Endothelial cell of umbilical vein (primary cell): ENCODE measurements around the gene SOHLH2. TPM values are rescaled to one million over a fixed set of nuclear protein-coding genes. Genes with fewer than 3 reads are reported as not detected.

Experiments
- BruUV-seq: library from RNA; stranded (reverse); fragments of 400-500 nt; replicated peaks from 2 replicates; lab custom pipeline; 2021; lab: Mats Ljungman, UMichigan
- CTCF ChIA-PET: fragments of 300-600, 350-600 bp; sonication (Branson Sonifier 250); formaldehyde crosslinking; loops from one replicate; lab custom pipeline; 2021; ENCODE audit warnings: antibody characterized with exemption, inconsistent platforms; lab: Charles Lee
- POLR2A ChIA-PET: fragments of 300-600, 350-600 bp; sonication (Branson Sonifier 250); formaldehyde crosslinking; loops from one replicate; lab custom pipeline; 2021; ENCODE audit warnings: antibody characterized with exemption, inconsistent platforms; lab: Charles Lee
- DNase-seq: peaks from one replicate; pipeline ENCODE4 v3.0.0-alpha.2; 2011; ENCODE audit warnings: low read depth, low spot score
- FAIRE-seq: peaks from 2 replicates; lab custom pipeline; 2011; peaks lifted over from hg19 to GRCh38; lab: Jason Lieb, UNC
- H2AFZ ChIP-seq: 2 replicates; pipeline ENCODE4 v1.6.0; 2012; ENCODE audit warnings: low read depth, low read length, control low read depth, inconsistent platforms
- H3K27ac ChIP-seq: 2 replicates; pipeline ENCODE4 v1.5.1; 2011; ENCODE audit warnings: low read depth, mild to moderate bottlenecking, control low read depth, low read length, moderate library complexity; ENCODE audit not compliant: insufficient read depth
- H3K27me3 ChIP-seq, 2 experiments: 2 replicates each; pipeline versions ENCODE4 v1.6.0 to v1.6.1; 2011; ENCODE audit warnings: low read length in 2 of 2, mixed read lengths in 1 of 2; ENCODE audit not compliant: control insufficient read depth in 2 of 2, insufficient read depth in 2 of 2
- H3K36me3 ChIP-seq, 2 experiments: 2 replicates in 1 of 2; 3 replicates in 1 of 2; pipeline ENCODE4 v1.5.1; 2011; ENCODE audit warnings: low read length in 2 of 2, mild to moderate bottlenecking in 1 of 2, moderate library complexity in 1 of 2; ENCODE audit not compliant: control insufficient read depth in 2 of 2, insufficient read depth in 2 of 2; ENCODE audit errors: extremely low read depth in 1 of 2
- H3K4me1 ChIP-seq: 3 replicates; pipeline ENCODE4 v1.5.1; 2011; ENCODE audit warnings: mild to moderate bottlenecking, low read length; ENCODE audit not compliant: control insufficient read depth, insufficient read depth; ENCODE audit errors: extremely low read depth
- H3K4me2 ChIP-seq: 2 replicates; pipeline ENCODE4 v1.6.1; 2011; ENCODE audit warnings: low read length, control low read depth, mixed read lengths; ENCODE audit not compliant: insufficient read depth
- H3K4me3 ChIP-seq, 3 experiments: fragments of 200-600 bp in 1 of 3; sonication (generic), shearing (Covaris generic) in 1 of 3; replicated peaks in 1 of 3; 2 replicates each; pipeline ENCODE4 v1.5.1; 2011 to 2016; ENCODE audit warnings: control low read depth in 3 of 3, low read length in 3 of 3, mild to moderate bottlenecking in 2 of 3, inconsistent platforms in 1 of 3, low read depth in 1 of 3, moderate library complexity in 1 of 3; ENCODE audit not compliant: insufficient read depth in 1 of 3
- H3K79me2 ChIP-seq: 2 replicates; pipeline ENCODE4 v1.6.0; 2012; ENCODE audit warnings: low read length, inconsistent platforms; ENCODE audit not compliant: control insufficient read depth, insufficient read depth
- H3K9ac ChIP-seq: replicated peaks from 2 replicates; pipeline ENCODE3; 2011; ENCODE audit warnings: low read length, control low read depth; ENCODE audit not compliant: insufficient read depth; ENCODE audit errors: extremely low read depth
- H3K9me1 ChIP-seq: replicated peaks from 3 replicates; pipeline ENCODE4 v1.6.0; 2011; ENCODE audit warnings: mild to moderate bottlenecking, low read length; ENCODE audit not compliant: control insufficient read depth, insufficient read depth; ENCODE audit errors: extremely low read depth
- H3K9me3 ChIP-seq: replicated peaks from 2 replicates; pipeline ENCODE4 v1.5.1; 2012; ENCODE audit warnings: low read length, inconsistent platforms; ENCODE audit not compliant: control insufficient read depth, insufficient read depth
- H4K20me1 ChIP-seq: replicated peaks from 2 replicates; pipeline ENCODE3; 2011; ENCODE audit warnings: mild to moderate bottlenecking, low read length; ENCODE audit not compliant: control insufficient read depth, insufficient read depth; ENCODE audit errors: extremely low read depth
- EZH2 ChIP-seq: IDR thresholded peaks from 2 replicates; pipeline ENCODE4 v1.6.1; 2012; ENCODE audit warnings: borderline replicate concordance, low read depth, mild to moderate bottlenecking, moderate library complexity, low read length, inconsistent platforms; ENCODE audit not compliant: severe bottlenecking
- FOS ChIP-seq: IDR thresholded peaks from 2 replicates; pipeline ENCODE4 v1.6.1; 2011; ENCODE audit warnings: mild to moderate bottlenecking, low read length, moderate library complexity, borderline replicate concordance; ENCODE audit not compliant: insufficient read depth
- GATA2 ChIP-seq: IDR thresholded peaks from 2 replicates; pipeline ENCODE4 v1.7.0; 2011; ENCODE audit warnings: low read depth, mild to moderate bottlenecking, moderate library complexity, mixed read lengths, low read length; ENCODE audit not compliant: insufficient read length, insufficient read depth
- JUN ChIP-seq: IDR thresholded peaks from 2 replicates; pipeline ENCODE4 v1.6.1; 2011; ENCODE audit warnings: borderline replicate concordance, low read depth; ENCODE audit not compliant: insufficient read length, insufficient read depth
- MYC ChIP-seq: IDR thresholded peaks from one replicate; pipeline ENCODE4 v1.6.1; 2011; ENCODE audit warnings: mild to moderate bottlenecking, low read depth, low read length
- POLR2A ChIP-seq: IDR thresholded peaks from 2 replicates; pipeline ENCODE4 v1.6.1; 2012; ENCODE audit warnings: low read depth, mild to moderate bottlenecking, control low read depth, low read length
- POLR2AphosphoS5 ChIP-seq: IDR thresholded peaks from 2 replicates; pipeline ENCODE4 v1.6.1; 2012; ENCODE audit warnings: low read depth, mild to moderate bottlenecking, control low read depth, low read length, moderate library complexity; ENCODE audit not compliant: insufficient read depth
- dilution Hi-C: fragments of 300-500 bp; cut with MboI; formaldehyde crosslinking; loops from one replicate; pipeline ENCODE4 v1.15.0; 2019; ENCODE audit warnings: low sequenced_read_pairs; ENCODE audit not compliant: extremely low pct_ligation_motif_present
- intact Hi-C: fragments of 100-400 bp; cut with micrococcal nuclease; formaldehyde crosslinking; loops from one replicate; pipeline ENCODE4 v1.10.0; 2022
- polyA plus RNA-seq, 4 experiments: library from polyadenylated mRNA; depleted of rRNA in 3 of 4; stranded (reverse) in 3 of 4; unstranded in 1 of 4; fragments of >200 nt; gene quantifications; 2 replicates each; pipeline versions ENCODE4 v1.2.1 to v1.2.3, GENCODE V29; 2011 to 2012; ENCODE audit warnings: missing spikeins in 1 of 4
- total RNA-seq: library from RNA; stranded (reverse); gene quantifications from 2 replicates; pipeline ENCODE4 v1.2.3, GENCODE V29; 2021
- TF ChIP-seq, protein P1 (sequence below): IDR thresholded peaks from 2 replicates; pipeline ENCODE4 v1.6.1; 2011; ENCODE audit not compliant: insufficient read depth, insufficient read length
- TF ChIP-seq, protein P2 (sequence below), 2 donors: IDR thresholded peaks; 1 replicate in 1 of 2; 2 replicates in 1 of 2; pipeline ENCODE4 v1.5.1; 2011; ENCODE audit warnings: low read length in 2 of 2, mild to moderate bottlenecking in 2 of 2, moderate library complexity in 2 of 2, control low read depth in 1 of 2, inconsistent platforms in 1 of 2, low read depth in 1 of 2; ENCODE audit not compliant: insufficient read depth in 1 of 2; ENCODE audit errors: extremely low read depth in 1 of 2

SOHLH2 gene
- total and polyA plus RNA-seq, 2 donors (not counting 3 experiments of a cell fraction or from before 2014, with no cell fraction given): 0.11 to 0.55 TPM

DNA sequence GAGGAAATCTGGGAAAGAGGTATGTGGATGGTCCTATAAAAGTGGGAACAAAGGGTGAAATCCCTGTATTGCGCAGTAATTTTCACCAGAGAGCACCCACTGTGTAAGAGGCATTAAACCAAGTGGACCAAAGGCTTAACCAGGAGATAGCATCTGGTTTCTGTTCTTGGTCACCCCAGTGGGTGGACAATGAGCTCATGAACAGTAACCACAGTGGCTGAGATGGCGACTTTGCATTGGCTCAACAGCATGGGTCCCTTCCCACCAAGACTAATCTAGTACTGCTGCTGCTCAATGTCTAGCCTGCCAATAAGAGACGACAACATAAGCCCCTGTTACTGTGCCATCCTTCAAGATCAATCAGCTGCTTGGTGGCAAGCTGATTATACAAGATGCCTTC, 46.7 kb upstream of the SOHLH2 start:
- Histone ChIP-seq H3K27me3 (no peaks in the 10 kb centered on the region), H3K4me3 (no peak overlapping the region), H3K36me3 (no peaks in the 10 kb centered on the region), H3K4me2 (no peak overlapping the region), H3K9ac (no peak overlapping the region), H3K9me1 (no peaks in the 10 kb centered on the region), H3K27ac (no peak overlapping the region), H4K20me1 (no peaks in the 10 kb centered on the region), H3K79me2 (no peaks in the 10 kb centered on the region), H3K9me3 (no peaks in the 10 kb centered on the region), H2AFZ (no peak overlapping the region), H3K4me1 (no peaks in the 10 kb centered on the region)
- POLR2A ChIA-PET: no interaction called here
- dilution Hi-C loops: no loop called here
- BruUV-seq: no TSS peak
- TF ChIP-seq, protein P1, sequence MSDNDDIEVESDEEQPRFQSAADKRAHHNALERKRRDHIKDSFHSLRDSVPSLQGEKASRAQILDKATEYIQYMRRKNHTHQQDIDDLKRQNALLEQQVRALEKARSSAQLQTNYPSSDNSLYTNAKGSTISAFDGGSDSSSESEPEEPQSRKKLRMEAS: no peak
- TF ChIP-seq POLR2A: no peak
- TF ChIP-seq, protein P2, sequence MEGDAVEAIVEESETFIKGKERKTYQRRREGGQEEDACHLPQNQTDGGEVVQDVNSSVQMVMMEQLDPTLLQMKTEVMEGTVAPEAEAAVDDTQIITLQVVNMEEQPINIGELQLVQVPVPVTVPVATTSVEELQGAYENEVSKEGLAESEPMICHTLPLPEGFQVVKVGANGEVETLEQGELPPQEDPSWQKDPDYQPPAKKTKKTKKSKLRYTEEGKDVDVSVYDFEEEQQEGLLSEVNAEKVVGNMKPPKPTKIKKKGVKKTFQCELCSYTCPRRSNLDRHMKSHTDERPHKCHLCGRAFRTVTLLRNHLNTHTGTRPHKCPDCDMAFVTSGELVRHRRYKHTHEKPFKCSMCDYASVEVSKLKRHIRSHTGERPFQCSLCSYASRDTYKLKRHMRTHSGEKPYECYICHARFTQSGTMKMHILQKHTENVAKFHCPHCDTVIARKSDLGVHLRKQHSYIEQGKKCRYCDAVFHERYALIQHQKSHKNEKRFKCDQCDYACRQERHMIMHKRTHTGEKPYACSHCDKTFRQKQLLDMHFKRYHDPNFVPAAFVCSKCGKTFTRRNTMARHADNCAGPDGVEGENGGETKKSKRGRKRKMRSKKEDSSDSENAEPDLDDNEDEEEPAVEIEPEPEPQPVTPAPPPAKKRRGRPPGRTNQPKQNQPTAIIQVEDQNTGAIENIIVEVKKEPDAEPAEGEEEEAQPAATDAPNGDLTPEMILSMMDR (IDR thresholded peaks at IDR 0.05; ENCODE audit: extremely low read depth in 1 of 2, insufficient read depth in 1 of 2, low read depth in 1 of 2, low read length in 2 of 2): no peak
- no peak for TF ChIP-seq FOS
- no peak for TF ChIP-seq JUN
- no peak for TF ChIP-seq EZH2
- TF ChIP-seq POLR2AphosphoS5: no peak
- TF ChIP-seq MYC: no peak
- TF ChIP-seq GATA2: no peak
- FAIRE-seq (no peak), DNase-seq (no peak)
- CTCF ChIA-PET: interaction anchor here (1.4 kb wide), 1 partner anchor 14 kb away, joined by 6 read pairs; no protein-coding TSS in a partner anchor
- intact Hi-C loops: no loop called here
